IPS-15b (cell line): ENCODE measurements around the gene LRPAP1.

Experiments
- H3K27me3 ChIP-seq: one replicate; pipeline ENCODE4 v1.6.1; 2013; ENCODE audit warnings: low read length; ENCODE audit not compliant: control insufficient read depth, insufficient read depth
- H3K36me3 ChIP-seq: one replicate; pipeline ENCODE4 v1.6.1; 2013; ENCODE audit warnings: low read length; ENCODE audit not compliant: control insufficient read depth, insufficient read depth
- H3K4me1 ChIP-seq: one replicate; pipeline ENCODE4 v1.6.1; 2013; ENCODE audit warnings: mild to moderate bottlenecking, low read length; ENCODE audit not compliant: control insufficient read depth, insufficient read depth
- H3K4me3 ChIP-seq: one replicate; pipeline ENCODE4 v1.5.1; 2013; ENCODE audit warnings: low read depth, low read length
- H3K9ac ChIP-seq: one replicate; pipeline ENCODE4 v1.6.1; 2013; ENCODE audit warnings: low read depth, mild to moderate bottlenecking, low read length
- H3K9me3 ChIP-seq: one replicate; pipeline ENCODE4 v1.6.1; 2013; ENCODE audit warnings: mild to moderate bottlenecking, low read length; ENCODE audit not compliant: control insufficient read depth, insufficient read depth

LRPAP1 gene

GRCh38 chr4:3520796-3521600 lies 11.2 kb downstream of the LRPAP1 start:
- no peaks in the 10 kb centered on the region for H3K27me3 ChIP-seq
- H3K36me3 ChIP-seq, result peaks cover 68% of the 10 kb centered on the region
- no peaks in the 10 kb centered on the region for H3K4me1 ChIP-seq
- H3K9ac ChIP-seq, result no peak overlapping the region
- H3K9me3 ChIP-seq, result no peaks in the 10 kb centered on the region
- no peak overlapping the region for H3K4me3 ChIP-seq

GRCh38 chr4:3520276-3520675 lies 11.9 kb downstream of the LRPAP1 start:
- no peaks in the 10 kb centered on the region for H3K27me3 ChIP-seq
- no peaks in the 10 kb centered on the region for H3K9me3 ChIP-seq
- H3K4me1 ChIP-seq, result no peaks in the 10 kb centered on the region
- H3K9ac ChIP-seq, result no peak overlapping the region
- peaks cover 65% of the 10 kb centered on the region for H3K36me3 ChIP-seq
- H3K4me3 ChIP-seq, result no peak overlapping the region

GRCh38 chr4:3519468-3520264 lies 12.6 kb downstream of the LRPAP1 start:
- H3K4me3 ChIP-seq, result no peak overlapping the region
- H3K27me3 ChIP-seq, result no peaks in the 10 kb centered on the region
- H3K4me1 ChIP-seq, result no peaks in the 10 kb centered on the region
- peaks cover 64% of the 10 kb centered on the region for H3K36me3 ChIP-seq
- no peak overlapping the region for H3K9ac ChIP-seq
- H3K9me3 ChIP-seq, result no peaks in the 10 kb centered on the region

GRCh38 chr4:3518941-3519340 lies 13.3 kb downstream of the LRPAP1 start:
- Histone ChIP-seq H3K36me3 (peaks cover 64% of the 10 kb centered on the region), H3K4me1 (no peaks in the 10 kb centered on the region), H3K9me3 (no peaks in the 10 kb centered on the region), H3K4me3 (no peak overlapping the region), H3K9ac (no peak overlapping the region), H3K27me3 (no peaks in the 10 kb centered on the region)

- no peaks in the 10 kb centered on the region for H3K27me3 ChIP-seq
- H3K4me3 ChIP-seq, result no peak overlapping the region
- H3K36me3 ChIP-seq, result peaks cover 66% of the 10 kb centered on the region
- no peaks in the 10 kb centered on the region for H3K9me3 ChIP-seq
- H3K4me1 ChIP-seq, result no peaks in the 10 kb centered on the region
- no peak overlapping the region for H3K9ac ChIP-seq
Measured at GRCh38 chr4:3518511-3518880, 13.7 kb downstream of the LRPAP1 start.

GRCh38 chr4:3517731-3518510 lies 14.3 kb downstream of the LRPAP1 start:
- Histone ChIP-seq H3K4me3 (no peak overlapping the region), H3K9ac (no peak overlapping the region), H3K36me3 (peaks cover 63% of the 10 kb centered on the region), H3K9me3 (no peaks in the 10 kb centered on the region), H3K27me3 (no peaks in the 10 kb centered on the region), H3K4me1 (no peaks in the 10 kb centered on the region)

GRCh38 chr4:3516836-3517730 lies 15.1 kb downstream of the LRPAP1 start:
- no peaks in the 10 kb centered on the region for H3K9me3 ChIP-seq
- H3K4me1 ChIP-seq, result no peaks in the 10 kb centered on the region
- H3K4me3 ChIP-seq, result no peak overlapping the region
- peaks cover 68% of the 10 kb centered on the region for H3K36me3 ChIP-seq
- H3K9ac ChIP-seq, result no peak overlapping the region
- no peaks in the 10 kb centered on the region for H3K27me3 ChIP-seq

- H3K27me3 ChIP-seq, result no peaks in the 10 kb centered on the region
- no peaks in the 10 kb centered on the region for H3K9me3 ChIP-seq
- no peak overlapping the region for H3K9ac ChIP-seq
- H3K36me3 ChIP-seq, result peaks cover 66% of the 10 kb centered on the region
- no peaks in the 10 kb centered on the region for H3K4me1 ChIP-seq
- H3K4me3 ChIP-seq, result no peak overlapping the region
Measured at GRCh38 chr4:3516061-3516835, 16.0 kb downstream of the LRPAP1 start.

GRCh38 chr4:3515646-3516045 lies 16.6 kb downstream of the LRPAP1 start:
- H3K4me1 ChIP-seq, result no peaks in the 10 kb centered on the region
- no peaks in the 10 kb centered on the region for H3K9me3 ChIP-seq
- no peaks in the 10 kb centered on the region for H3K27me3 ChIP-seq
- no peak overlapping the region for H3K9ac ChIP-seq
- peaks cover 68% of the 10 kb centered on the region for H3K36me3 ChIP-seq
- H3K4me3 ChIP-seq, result no peak overlapping the region

GRCh38 chr4:3514806-3515501 lies 17.3 kb downstream of the LRPAP1 start:
- Histone ChIP-seq H3K27me3 (no peaks in the 10 kb centered on the region), H3K36me3 (peaks cover 71% of the 10 kb centered on the region), H3K9ac (no peak overlapping the region)

More at GRCh38 chr4:3514806-3515501, 17.3 kb downstream of the LRPAP1 start:
- no peak overlapping the region for H3K4me3 ChIP-seq
- no peaks in the 10 kb centered on the region for H3K9me3 ChIP-seq
- H3K4me1 ChIP-seq, result no peaks in the 10 kb centered on the region
